D721Med (cell line): ENCODE measurements around the gene NTSR2.

ENCODE experiments used
- DNase-seq: peaks from one replicate; pipeline ENCODE4 v3.0.0; 2011; ENCODE audit warnings: low spot score; ENCODE audit not compliant: insufficient read length
- FAIRE-seq: peaks from 2 replicates; lab custom pipeline; 2011; peaks lifted over from hg19 to GRCh38; lab: Jason Lieb, UNC
- CTCF ChIP-seq: IDR thresholded peaks from 2 replicates; pipeline ENCODE4 v1.5.1; 2012; ENCODE audit warnings: mild to moderate bottlenecking, control low read depth; ENCODE audit not compliant: insufficient read depth; ENCODE audit errors: missing control alignments

Gene NTSR2

DNA sequence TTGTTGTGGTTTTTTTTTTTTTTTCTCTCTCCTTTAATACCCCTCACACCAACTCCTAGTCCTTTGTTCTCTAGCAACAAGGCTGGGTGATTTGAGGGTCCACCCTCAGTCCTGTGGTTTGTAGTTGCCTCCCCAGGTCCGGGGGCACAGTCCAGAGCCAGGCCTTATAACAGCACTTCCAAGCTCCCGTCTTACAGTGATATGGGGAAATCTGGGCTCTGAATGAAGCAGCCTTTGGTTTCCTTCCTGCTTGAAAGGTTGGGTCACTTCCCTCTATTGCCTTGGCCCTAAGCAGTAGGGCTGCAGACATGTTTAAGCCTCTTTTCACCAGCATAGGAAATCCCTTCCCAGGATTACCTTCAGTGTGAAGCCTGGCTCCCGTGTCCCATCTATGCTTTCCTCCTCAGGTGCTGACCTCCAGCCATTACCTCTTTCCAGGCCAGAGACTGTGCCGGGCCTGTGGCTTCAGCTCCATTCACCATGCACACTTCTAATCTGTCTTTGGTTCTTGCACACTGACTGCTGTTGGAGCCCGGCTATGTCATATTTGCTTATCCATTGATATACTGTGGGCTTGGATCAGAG is 21.2 kb upstream of the NTSR2 start:
- DNase-seq (no peak), FAIRE-seq (no peak)
- TF ChIP-seq CTCF = no peak

DNA sequence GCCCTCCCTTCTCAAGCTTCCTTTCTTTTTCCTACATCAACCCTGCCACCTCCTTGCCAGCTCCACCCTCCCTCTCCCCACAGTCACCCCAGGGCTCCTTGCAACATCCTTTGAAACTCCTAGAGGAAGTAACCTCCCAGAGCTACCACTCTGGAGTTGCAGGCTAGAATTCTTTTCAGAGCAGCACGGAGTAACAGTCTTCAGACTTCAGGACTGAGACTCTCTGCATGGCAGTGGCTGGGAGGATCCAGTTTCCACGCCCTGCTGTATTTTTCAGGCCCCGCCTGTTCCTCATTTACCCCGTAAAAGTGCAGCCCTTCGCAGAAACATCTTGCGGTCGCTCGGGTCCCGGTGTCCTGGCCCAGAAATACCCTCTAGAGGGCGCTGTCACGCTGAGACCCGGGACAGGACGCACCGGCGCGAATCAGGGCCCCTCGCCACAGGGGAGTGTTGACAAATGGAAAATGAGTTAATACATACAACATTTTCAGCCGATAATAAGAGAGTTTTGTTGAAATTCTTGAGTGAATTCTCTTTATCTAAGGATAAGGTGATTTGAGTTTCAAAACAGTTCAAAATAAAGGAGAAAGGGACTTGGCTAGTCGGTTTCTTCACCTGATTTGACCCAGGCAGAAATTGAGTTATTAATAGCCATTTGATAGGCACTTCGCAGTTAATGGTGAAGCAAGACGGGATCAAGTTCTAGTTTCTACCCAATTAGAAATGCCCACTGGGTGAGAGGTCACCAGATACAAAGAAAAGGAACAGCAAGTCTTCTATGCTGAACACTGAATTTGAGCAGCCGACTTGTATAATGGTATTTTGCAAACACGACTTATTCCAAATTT is 18.5 kb upstream of the NTSR2 start:
- FAIRE-seq (no peak), DNase-seq (peak; percentile 78)

GRCh38 chr2:11687736-11688135 is 17.7 kb upstream of the NTSR2 start:
- no peak for TF ChIP-seq CTCF
- DNase-seq (no peak), FAIRE-seq (no peak)

More for the DNA sequence above, 18.5 kb upstream of the NTSR2 start:
- TF ChIP-seq CTCF = peak; percentile 76

- no peak for FAIRE-seq
- TF ChIP-seq CTCF = no peak
- no peak for DNase-seq
Measured at GRCh38 chr2:11685906-11686470, 16.0 kb upstream of the NTSR2 start.

DNA sequence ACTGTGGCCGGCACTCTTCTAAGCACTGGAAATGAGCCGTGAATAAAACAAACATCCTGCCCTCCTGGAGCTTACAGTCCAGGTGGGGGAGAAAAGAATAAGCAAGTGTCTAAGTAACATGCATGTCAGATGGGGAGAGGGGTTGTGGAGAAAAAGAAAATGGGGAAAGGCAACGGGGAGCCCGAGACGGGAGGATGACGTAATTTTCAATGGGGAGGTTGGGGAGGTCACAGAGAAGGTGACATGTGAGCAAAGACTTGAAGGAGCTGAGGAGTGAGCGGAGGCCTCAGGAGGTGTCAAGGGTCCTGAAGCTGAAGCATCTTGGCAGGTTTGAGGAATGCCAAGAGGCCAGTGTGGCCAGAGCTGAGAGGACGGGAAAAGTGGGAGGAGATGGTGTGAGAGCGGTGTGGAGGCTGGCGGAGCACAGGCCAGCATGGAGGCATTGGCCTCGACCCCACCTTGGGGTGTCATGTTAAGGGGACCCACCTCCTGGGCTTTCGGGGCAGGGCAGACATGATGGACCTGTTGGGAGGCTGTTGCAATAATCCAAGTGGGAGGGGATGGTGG is 15.0 kb upstream of the NTSR2 start:
- no peak for FAIRE-seq

GRCh38 chr2:11683966-11684365 is 14.0 kb upstream of the NTSR2 start:
- TF ChIP-seq CTCF = no peak
- FAIRE-seq = no peak
- DNase-seq = no peak

More for the DNA sequence above, 15.0 kb upstream of the NTSR2 start:
- DNase-seq = no peak
- no peak for TF ChIP-seq CTCF
